HG02885 (cell line): Measurements from ENCODE around the gene ADARB2.

Experiments
- ATAC-seq: cut with Tn5 transposase; IDR thresholded peaks from one replicate; pipeline ENCODE4 v1.9.1; 2021; ENCODE audit warnings: mild to moderate bottlenecking; ENCODE audit not compliant: unreplicated experiment, poor library complexity

ADARB2 gene

GRCh38 chr10:1142596-1142995 lies 594.7 kb downstream of the ADARB2 start:
- no peak for ATAC-seq

GRCh38 chr10:1141701-1142100 lies 595.6 kb downstream of the ADARB2 start:
- ATAC-seq = no peak

GRCh38 chr10:1141261-1141660 lies 596.1 kb downstream of the ADARB2 start:
- ATAC-seq = no peak

GRCh38 chr10:1138529-1138928 lies 598.8 kb downstream of the ADARB2 start:
- ATAC-seq = no peak

- ATAC-seq = no peak
These were observed 599.7 kb downstream of the ADARB2 start for GRCh38 chr10:1137499-1138163.

GRCh38 chr10:1136268-1136667 lies 601.1 kb downstream of the ADARB2 start:
- no peak for ATAC-seq

GRCh38 chr10:1134156-1134555 lies 603.2 kb downstream of the ADARB2 start:
- no peak for ATAC-seq

GRCh38 chr10:1133495-1134045 lies 603.8 kb downstream of the ADARB2 start:
- no peak for ATAC-seq

- no peak for ATAC-seq
These were observed 604.7 kb downstream of the ADARB2 start for GRCh38 chr10:1132584-1132983.

GRCh38 chr10:1130995-1131790 lies 606.1 kb downstream of the ADARB2 start:
- no peak for ATAC-seq

- ATAC-seq = no peak
These were observed 607.1 kb downstream of the ADARB2 start for GRCh38 chr10:1130226-1130625.

GRCh38 chr10:1128649-1129048 lies 608.7 kb downstream of the ADARB2 start:
- ATAC-seq = no peak

- no peak for ATAC-seq
These were observed 609.2 kb downstream of the ADARB2 start for GRCh38 chr10:1128115-1128514.

GRCh38 chr10:1127629-1128028 lies 609.7 kb downstream of the ADARB2 start:
- no peak for ATAC-seq
